Measurements from ENCODE around the gene FOXI1.
A peak's percentile ranks its signal among the peaks of the same experiment; 100 is the strongest.
"Not testable (repeated sequence)": the region's sequence is repeated elsewhere in the genome, so short reads cannot be mapped to it uniquely, and the experiment has no call there.

FOXI1 gene

DNA sequence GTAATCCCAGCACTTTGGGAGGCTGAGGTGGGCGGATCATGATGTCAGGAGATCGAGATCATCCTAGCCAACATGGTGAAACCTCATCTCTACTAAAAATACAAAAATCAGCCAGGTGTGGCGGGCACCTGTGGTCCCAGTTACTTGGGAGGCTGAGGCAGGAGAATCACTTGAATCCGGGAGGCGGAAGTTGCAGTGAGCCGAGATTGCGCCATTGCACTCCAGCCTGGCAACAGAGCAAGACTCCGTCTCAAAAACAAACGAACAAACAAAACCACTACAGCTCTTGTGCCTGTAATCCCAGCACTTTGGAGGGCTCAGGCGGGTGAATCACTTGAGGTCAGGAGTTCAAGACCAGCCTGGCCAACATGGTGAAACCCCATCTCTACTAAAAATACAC lies 11.4 kb upstream of the FOXI1 start:
- not testable (repeated sequence) for DNase-seq

DNA sequence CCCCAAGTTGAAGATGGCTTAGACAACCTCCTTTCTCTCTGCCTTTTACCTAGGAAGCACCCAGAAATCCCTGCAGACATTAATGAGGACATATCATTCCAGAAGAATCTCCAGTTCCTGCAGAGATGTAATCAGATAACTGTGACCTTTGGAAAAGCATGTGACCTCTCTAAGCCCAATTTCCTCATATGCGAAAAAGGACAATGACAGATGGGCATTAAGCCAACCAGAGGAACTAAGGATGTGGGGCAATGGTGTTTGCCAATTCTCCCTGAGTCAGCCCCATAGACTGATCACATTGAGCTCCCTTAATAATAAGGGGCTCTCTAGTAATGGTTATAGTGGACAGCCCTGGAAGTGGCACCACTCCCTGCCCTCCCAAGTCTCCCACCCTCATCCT lies 10.1 kb upstream of the FOXI1 start:
- no peak for DNase-seq

DNA sequence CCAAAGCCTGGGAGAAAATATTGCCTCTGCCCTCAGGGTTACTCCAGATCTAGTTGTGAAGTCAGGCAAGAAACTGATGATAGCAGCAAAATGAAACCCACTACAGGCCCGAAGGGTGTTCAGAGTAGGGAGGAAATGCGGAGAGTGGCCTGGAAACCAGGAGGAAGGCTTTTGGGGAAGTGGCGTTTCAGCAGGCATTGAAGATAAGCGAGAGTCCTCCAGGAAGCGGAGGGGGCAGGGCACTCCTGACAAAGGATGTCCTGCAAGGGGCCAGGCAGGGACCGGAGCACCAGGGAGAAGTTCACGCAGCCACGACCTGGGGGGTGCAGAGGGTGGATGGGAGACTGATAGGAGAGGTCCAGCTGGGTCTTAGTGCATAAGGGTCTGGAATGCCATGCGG lies 7.8 kb upstream of the FOXI1 start:
- no peak for DNase-seq

DNA sequence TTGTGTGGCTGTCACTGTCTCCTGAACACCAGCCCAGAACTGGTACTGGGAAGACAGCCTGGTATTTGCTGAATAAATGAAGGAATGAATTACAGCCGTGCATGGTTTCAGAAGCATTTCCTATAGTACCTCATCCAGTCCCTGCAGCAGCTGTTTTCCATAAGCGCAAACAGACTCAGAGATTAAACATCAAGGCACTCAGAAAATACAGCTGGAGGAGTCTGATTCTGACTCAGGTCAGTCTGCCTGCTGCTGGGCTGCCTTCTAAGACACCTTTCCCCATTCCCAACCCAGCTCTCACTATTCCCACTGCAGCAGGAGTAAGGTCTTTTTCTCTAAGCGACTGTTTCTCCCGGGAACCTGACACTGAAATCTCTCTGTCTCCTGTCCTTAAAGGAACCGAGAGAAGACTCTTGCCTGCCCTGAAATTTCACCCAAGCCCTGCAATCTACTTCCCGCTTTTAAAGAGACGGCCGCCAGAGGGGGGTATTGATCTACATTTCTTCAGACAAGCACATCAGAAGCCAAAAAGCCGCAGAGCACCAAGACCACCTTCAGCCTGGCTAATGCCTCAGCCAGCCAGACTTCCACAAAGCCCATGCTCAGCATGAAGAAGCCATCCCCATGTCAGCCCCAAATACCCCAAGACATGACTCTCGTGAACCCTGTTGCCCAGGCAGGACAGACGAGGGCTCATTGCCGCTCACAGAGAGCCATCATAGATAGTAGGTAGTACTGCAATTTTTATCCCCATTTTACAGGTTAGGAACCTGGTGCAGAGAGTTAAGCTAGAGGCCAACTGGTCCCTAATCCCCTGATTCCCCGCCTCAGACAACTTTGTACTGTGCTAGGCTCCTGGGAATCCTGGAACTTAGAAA lies 5.4 kb upstream of the FOXI1 start:
- DNase-seq: peak; percentile 72 to 85

DNA sequence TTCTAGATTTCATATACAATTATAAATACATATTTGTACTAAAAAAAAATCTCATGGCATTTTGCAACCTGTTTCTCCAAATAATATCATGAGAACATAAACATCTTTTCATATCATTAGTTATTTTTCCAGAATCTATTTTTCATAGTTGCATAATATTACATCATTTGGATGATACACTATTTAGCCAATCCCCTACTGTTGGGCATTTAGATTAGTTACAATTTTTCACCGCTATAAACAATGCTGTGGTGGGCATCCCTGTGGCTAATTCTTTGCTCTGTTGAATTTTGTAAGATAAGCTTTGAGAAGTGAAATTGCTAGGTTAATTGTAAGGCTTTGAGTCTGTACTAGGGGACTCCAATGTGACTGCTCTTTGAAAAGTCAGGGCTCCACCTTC lies 2.2 kb upstream of the FOXI1 start:
- DNase-seq: no peak

DNA sequence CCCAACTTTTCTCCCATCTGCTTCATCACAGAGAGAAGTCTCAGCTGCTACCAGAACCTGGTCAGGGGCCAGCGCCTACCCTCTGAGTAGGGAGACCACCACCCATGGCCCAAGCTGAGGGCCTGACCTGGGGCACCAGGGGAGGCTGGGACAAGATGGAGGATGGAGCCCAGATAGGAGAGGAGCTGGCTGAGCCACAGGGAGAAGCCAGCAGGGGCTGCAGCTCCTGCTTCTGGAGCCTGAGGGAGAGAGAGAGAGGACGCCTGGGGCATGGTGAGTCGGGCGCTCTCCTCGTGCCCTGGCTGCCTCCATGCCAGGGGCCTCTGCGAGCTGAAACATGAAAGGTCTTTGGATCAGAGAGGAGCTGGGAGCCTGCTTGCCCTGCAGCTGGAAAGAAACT lies 1.4 kb upstream of the FOXI1 start:
- DNase-seq: no peak

DNA sequence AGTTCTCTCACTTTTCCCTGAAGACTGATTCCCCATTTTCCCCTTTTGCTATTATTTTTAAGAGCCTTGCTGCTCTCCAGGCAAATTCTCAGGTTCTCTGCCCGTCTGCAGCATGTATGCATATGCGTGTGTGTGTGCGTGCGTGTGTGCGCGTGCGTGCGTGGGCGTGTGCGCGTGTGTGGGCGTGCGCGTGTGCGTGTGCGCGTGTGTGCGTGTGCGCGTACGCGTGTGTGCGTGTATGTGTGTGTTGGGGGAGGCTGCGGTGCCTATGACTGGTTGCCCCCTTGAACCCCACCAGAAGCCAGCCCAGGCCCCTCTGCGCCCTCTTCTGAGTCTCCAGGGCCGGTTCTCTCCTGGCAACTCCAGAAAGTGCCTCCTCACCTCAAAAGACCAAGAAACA lies 987 bp upstream of the FOXI1 start:
- no peak for DNase-seq

DNA sequence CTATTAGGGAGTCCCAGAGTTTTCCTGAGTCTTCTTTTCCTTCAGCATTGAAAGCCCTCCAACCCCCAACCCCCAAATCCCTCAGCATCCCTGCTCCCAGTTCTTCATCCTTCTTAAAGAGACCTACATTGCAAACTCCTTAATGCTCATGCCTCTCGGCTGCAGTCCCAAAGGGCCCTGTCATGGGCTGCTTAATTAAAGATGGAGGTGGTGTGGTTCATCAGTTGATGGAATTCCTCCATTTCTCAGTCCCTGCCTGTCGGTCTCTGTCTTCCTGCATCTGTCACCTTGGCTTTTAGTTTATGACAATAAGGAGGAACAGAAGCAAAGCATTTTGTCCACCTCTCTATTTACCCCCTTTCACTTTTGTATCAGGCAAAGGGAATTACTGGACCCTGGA lies 2.0 kb downstream of the FOXI1 start:
- DNase-seq: no peak

DNA sequence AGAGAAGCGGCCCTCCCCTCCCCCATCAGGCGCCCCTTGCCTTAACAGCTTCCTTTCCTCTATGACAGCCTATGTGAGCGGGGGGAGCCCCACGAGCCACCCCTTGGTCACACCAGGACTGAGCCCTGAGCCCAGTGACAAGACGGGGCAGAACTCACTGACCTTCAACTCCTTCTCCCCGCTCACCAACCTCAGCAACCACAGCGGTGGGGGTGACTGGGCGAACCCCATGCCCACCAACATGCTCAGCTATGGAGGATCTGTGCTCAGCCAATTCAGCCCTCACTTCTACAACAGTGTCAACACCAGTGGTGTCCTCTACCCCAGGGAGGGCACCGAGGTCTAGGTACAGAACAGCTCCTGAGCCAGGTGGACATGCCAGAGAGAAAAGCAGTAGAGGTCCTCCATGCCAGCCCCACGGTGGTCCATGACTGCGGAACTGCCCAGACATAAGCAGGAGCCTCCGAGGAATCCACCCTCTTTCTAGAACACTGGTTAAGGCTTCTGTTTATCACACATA lies 2.6 kb downstream of the FOXI1 start:
- DNase-seq: no peak

DNA sequence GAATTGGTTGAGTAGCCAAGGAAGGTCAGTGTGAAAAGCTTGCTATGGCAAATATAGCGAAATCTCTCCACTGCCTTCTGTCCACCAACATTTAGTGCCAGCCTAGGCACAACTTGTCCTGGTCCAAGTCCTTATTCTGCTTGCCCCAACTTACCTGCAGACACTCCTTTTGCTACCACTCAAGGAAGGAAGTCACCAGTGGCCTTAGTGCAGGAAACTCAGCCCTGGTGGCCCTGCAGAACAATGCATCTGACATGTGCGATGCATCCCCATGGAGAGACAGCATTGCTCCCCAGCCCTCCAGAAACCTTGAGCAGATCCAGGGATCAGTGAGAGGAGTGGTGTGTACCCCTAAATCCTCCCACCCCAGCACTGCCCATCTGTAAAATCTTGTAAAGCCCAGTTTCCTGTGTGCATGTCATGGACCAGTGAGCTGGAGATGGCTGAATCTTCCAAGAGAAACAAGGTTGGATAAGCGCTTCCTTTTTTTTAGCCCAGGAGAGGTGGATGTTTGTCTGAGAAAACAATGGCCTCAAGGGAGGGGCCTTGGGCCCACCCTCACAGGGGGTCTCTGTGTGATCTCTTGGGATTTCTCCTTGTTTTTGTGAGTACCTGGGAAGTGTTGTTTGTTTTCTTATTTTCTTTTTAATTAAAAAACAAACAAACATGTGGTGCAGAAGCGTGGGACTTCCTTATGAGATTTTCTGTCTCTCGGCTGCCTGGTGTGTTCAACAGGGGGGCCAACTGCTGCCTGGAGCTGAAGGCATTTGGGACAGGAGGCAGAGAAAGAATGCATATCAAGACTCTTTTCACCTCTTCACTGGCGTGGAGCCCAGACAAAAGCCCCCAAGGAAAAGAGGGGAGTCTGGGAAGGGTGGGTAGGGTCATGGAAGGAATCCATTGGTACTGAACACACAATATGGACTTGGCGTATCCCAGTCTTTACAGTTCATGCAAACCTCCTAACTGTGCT lies 3.6 kb downstream of the FOXI1 start:
- no peak for DNase-seq

DNA sequence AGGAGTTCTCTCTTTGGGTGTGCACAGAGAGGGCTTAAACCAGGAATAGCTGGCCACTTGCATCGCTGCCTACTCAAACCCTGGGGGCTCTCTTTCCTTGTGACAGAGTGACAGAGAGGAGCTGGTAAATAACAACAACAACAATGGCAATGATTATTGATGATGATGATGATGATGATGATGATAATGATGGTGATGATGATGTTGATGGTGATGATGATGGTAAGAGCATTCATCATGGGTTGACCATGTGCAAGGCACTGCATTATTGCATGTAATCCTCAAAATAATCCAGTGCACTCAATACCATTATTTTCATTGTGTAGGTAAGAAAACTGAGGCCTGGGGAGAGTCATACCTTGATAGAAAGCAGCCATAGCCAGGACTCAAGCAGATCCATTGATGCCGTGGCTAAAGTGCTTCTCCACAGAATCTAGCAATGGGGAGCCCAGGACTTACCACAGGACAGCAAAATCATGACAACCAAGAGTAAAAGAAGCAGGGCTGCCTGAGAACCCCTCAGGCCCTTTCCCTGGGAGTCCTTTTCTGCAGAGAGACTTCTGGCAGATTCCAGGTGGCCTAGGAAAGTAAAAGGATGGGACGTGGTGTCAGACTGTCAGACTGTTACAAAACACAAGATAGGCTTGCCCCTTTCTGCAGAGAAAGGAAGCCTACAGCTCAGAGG lies 4.8 kb downstream of the FOXI1 start:
- no peak for DNase-seq

DNA sequence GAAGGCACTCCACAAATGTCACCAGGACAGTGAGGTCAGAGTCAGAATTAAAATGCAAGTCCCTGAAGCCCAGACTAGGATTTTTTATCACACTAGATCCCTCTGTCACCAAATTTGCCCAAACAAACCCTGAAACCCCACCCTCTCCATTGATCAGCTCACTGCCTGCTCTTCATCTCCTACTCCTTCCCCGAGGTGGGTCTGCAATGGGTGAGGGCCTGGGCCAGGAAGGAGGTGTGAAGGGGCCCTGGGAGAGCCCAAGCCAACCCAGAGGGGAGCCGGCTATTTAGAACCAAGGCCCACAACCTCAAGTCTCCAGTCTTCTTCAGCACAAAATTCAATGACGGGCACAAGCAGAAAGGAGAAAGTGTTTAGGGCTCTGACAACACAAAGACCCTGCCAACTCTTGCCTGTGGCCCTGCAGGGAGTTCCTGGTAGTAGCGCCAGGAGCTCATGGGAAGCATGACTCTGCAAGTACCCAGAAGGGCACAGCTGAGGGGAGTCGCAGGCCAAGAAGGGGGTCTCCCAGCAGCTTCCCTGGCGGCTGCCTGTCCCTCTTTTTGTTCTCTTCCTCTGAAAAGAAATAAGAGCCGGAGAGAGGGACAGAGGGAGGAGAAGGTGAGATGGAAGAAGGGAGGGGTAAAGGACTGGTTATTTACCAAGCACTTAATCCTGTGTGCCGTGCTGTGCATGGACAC lies 5.5 kb downstream of the FOXI1 start:
- DNase-seq: no peak

DNA sequence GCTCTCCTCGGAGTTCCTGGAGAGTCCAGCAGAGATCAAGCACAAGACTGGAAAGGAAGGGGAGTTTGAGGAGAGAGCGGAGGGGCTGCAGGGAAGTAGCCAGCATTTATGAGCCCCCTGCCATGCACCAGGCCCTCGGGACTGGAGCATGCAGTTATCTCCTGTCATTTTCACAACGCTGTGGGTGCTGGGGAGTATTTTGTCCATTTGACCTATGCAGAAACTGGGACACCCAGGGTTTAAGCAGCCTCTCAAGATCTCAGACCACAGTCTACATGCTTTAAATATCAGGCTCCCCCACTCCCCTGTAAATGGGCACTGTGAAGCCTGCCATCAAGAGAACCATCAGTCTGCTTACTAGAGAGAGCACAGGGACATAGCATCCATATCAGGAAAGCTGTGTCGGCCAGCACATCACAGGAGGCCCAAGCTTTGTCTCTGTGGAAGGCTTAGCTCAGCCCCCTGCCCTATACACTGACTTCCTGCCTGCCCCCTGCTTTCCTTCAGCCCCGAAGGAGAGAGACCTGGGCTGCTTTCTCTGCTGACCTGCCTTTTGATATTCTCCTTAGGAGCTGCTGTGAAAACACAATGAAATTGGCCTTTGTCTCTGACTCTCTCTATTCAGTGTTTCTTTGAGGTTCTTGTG lies 7.3 kb downstream of the FOXI1 start:
- no peak for DNase-seq

DNA sequence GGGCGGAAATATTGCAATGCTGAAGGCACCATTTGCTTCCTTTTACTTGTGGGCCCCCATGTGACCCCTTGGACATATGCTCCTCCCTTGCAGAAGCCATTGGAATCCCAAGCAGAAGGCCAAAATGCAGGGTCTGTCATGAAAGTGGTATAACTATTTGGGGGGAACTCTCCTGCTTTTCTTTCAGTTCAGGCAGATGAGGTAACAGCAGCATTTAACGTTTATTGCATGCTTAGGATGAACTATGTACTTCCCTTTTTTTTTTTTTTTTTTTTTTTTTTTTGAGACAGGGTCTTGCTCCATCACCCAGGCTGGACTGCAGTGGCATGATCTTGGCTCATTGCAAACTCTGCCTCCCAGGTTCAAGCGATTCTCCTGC lies 7.8 kb downstream of the FOXI1 start:
- DNase-seq: no peak

DNA sequence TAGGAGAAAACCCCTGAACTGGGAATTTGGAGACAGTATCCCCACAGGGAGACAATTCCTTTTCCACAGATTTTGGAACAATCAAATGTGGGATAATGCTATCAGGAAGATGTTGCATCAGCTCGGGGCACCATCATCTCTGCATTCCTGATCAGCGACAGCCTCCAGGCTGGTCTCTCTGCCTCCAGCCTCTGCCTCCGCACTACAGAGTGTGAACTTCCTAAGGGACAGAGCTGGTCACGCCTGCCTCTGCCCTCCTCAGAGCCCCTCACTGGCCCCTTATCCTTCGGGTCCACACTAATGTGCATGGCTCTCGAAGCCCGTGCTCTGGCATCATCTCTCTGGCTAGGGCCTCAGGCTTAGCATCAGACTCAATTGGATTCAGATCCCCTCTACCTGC lies 8.6 kb downstream of the FOXI1 start:
- DNase-seq: no peak

DNA sequence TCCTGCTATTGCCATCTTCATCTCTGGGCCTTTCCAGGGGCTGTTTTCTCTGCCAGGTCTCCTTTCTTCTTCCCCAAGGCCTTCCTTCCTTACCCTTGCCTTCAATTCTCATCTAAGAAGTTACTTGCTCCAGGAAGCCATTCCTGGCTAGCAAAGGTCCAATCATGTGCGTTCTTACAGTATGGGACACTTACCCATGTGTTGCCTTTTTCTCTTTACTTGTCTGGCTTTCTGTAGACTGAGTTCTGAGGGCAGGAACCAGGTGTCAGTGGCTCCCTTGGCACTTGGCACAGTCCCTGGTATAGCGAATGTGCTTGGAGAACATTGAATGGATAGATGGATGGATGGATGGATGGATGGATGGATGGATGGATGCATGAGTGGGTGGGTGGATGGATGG lies 10.2 kb downstream of the FOXI1 start:
- no peak for DNase-seq

DNA sequence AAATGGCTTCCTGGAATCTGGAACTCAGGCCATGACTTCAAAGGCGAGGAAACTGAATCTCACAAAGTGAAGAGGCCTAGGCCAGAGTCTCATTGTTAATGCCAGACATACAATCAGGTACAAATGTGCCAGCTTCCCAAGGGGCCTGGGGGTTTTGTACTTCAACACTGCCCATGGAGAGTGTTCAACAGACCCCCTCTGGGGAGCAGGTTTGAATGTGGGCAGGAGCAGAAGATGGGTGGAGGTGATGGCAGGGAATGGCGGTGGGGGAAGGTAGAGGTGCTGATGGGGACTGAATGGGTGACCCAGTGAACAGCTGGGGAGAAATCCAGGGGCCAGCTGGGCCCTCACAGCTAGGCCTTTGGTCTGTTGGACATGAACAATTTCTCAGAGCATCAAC lies 12.0 kb downstream of the FOXI1 start:
- no peak for DNase-seq

DNA sequence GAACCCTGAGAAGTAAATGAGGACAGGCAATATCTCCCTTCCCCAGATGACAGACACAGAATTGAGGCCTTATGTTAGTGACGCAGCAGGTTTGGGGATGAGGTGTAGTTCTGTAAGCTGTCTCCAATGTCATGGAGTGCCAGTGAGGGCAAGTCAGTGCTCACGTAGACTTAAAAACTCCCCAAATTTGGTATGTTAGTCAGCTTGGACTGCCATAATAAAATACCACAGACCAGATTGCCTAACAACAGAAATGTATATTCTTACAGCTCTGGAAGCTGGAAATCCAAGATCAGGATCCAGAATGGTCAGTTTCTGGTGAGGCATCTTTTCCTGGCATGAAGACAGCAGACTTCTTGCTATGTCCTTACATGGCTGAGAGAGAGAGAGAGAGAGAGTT lies 14.9 kb downstream of the FOXI1 start:
- no peak for DNase-seq

DNA sequence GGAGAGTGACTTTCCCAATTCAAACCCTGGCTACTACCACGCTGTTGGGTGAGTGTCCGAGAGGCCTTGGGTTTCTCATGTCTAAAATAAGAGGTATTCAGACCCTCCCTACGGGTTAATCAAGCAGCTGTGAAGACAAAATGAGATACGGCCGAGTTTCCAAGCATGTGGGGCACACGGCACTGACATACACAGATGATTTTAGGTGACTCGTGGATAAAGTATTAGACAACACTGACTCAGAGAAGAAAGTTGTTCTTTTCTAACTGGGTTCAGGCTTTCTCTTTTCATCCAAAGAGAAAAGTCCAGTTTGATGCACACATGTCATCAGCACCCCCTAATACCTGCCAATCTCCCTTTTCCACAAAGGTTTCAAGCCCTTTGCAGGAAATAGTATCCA lies 15.6 kb downstream of the FOXI1 start:
- DNase-seq: no peak

DNA sequence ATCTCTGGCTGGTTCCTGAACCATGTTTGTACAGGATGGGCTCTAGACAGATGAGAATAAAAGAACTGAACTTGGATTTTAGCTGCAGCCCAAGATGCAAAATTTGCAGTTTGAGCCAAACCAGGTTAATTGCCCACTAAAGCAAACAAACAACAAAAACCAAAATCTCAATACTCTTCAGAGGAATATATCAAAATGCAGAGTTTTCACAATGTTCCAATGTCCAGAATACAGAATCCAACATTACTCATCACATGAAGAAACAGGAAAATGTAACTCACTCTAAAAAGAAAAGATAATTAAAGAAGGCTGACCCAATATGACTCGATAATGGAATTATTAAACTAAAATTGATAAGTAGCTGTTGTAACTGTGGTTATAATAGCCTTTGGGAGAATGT lies 20.4 kb downstream of the FOXI1 start:
- DNase-seq: no peak

DNA sequence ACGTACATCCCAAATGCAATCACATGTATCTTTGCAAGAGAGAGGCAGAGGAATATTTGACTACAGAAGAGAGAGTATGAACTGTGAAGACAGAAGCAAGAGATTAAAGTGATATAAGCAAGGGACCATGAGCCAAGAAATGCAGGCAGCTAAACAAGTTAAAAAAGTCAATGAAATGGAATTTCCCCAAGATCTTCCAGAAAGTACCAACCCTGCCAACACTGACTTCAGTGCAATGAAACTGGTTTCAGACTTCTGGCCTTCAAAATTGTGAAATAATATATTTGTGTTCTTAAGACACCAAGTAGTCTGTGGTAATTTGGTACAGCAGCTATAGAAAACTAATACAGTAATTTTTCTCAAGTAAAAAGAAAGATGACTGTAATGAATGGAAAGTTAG lies 20.9 kb downstream of the FOXI1 start:
- DNase-seq: no peak

DNA sequence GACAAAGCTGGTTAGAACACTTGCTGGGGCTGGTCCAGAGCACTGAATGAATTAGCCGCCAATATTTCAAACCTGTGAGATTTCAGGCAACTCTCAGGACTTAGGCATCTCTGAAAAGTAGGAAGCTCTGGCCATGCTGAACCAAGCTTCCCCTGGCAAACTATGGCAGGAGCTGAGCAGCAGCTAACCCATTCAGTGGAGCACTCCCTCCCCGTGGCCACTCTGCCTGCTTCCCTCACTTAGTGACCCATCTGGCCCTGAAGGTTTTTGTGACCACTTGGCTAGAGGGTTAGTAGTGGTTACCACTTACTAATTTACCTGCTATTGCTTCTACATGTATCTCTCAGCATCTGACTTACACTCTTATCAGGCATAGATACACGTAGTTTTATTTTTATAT lies 25.5 kb downstream of the FOXI1 start:
- DNase-seq: no peak
